ENCODE data around the gene TBL1X. TPM values are rescaled to one million over a fixed set of nuclear protein-coding genes. Genes with fewer than 3 reads are reported as not detected.

The TBL1X gene
- total RNA-seq, 6 donors from 2014 or later = 6.3 to 21.4 (median 12.8) TPM

- no peak for ATAC-seq (ENCODE audit: low FRiP score in 2 of 2)
- Histone ChIP-seq H3K9me3 (no peaks in the 10 kb centered on the region), H3K4me1 (no peaks in the 10 kb centered on the region), H3K27ac (no peak overlapping the region), H3K27me3 (no peaks in the 10 kb centered on the region), H3K4me3 (no peak overlapping the region), H3K36me3 (no peaks in the 10 kb centered on the region)
- DNase-seq = no peak
- TF ChIP-seq EP300 (IDR thresholded peaks at IDR 0.05) (no peak), CTCF (IDR thresholded peaks at IDR 0.05) (no peak), POLR2AphosphoS5 (IDR thresholded peaks at IDR 0.05) (no peak), POLR2A (IDR thresholded peaks at IDR 0.05) (no peak)
Measured at GRCh38 chrX:9638871-9639270, 174.0 kb downstream of the TBL1X start.

- Histone ChIP-seq H3K4me3 (no peak overlapping the region), H3K9me3 (no peaks in the 10 kb centered on the region), H3K27me3 (no peaks in the 10 kb centered on the region), H3K4me1 (no peaks in the 10 kb centered on the region), H3K27ac (no peak overlapping the region), H3K36me3 (no peaks in the 10 kb centered on the region)
- TF ChIP-seq POLR2AphosphoS5 (IDR thresholded peaks at IDR 0.05) (no peak), CTCF (IDR thresholded peaks at IDR 0.05) (no peak), EP300 (IDR thresholded peaks at IDR 0.05) (no peak), POLR2A (IDR thresholded peaks at IDR 0.05) (no peak)
- ATAC-seq (ENCODE audit: low FRiP score in 2 of 2) = no peak
- no peak for DNase-seq
- WGBS, 2 donors = 86 to 87% methylated on average over 10 to 14 of the region's 14 CpGs
Measured at GRCh38 chrX:9642270-9642995, 177.6 kb downstream of the TBL1X start.

GRCh38 chrX:9643807-9644206, 178.9 kb downstream of the TBL1X start:
- no peaks in the 10 kb centered on the region for H3K4me1 ChIP-seq
- H3K36me3 ChIP-seq = no peaks in the 10 kb centered on the region
- no peaks in the 10 kb centered on the region for H3K9me3 ChIP-seq
- 90 to 100% methylated on average over 4 of the region's 4 CpGs for WGBS, 2 donors
- no peak overlapping the region for H3K27ac ChIP-seq
- TF ChIP-seq EP300 (IDR thresholded peaks at IDR 0.05) (no peak), POLR2AphosphoS5 (IDR thresholded peaks at IDR 0.05) (no peak), CTCF (IDR thresholded peaks at IDR 0.05) (no peak), POLR2A (IDR thresholded peaks at IDR 0.05) (no peak)
- DNase-seq = no peak
- H3K27me3 ChIP-seq = no peaks in the 10 kb centered on the region
- no peak overlapping the region for H3K4me3 ChIP-seq
- ATAC-seq (ENCODE audit: low FRiP score in 2 of 2) = no peak

GRCh38 chrX:9644335-9644734, 179.5 kb downstream of the TBL1X start:
- TF ChIP-seq POLR2A (IDR thresholded peaks at IDR 0.05) (no peak), EP300 (IDR thresholded peaks at IDR 0.05) (no peak), CTCF (IDR thresholded peaks at IDR 0.05) (no peak), POLR2AphosphoS5 (IDR thresholded peaks at IDR 0.05) (no peak)
- H3K27ac ChIP-seq = no peak overlapping the region
- 47 to 53% methylated on average over 4 to 6 of the region's 6 CpGs for WGBS, 2 donors
- H3K27me3 ChIP-seq = no peaks in the 10 kb centered on the region
- no peaks in the 10 kb centered on the region for H3K9me3 ChIP-seq
- DNase-seq = no peak
- no peak overlapping the region for H3K4me3 ChIP-seq
- H3K36me3 ChIP-seq = no peaks in the 10 kb centered on the region
- no peaks in the 10 kb centered on the region for H3K4me1 ChIP-seq
- ATAC-seq (ENCODE audit: low FRiP score in 2 of 2) = no peak
